MM.1S (cell line): Measurements from ENCODE around the gene LILRB5.

Experiments
- CTCF ChIP-seq: fragments of 300-600 bp; sonication (generic); IDR thresholded peaks from 2 replicates; pipeline ENCODE4 v1.5.1; 2016; ENCODE audit warnings: antibody characterized with exemption, low read length, mixed read lengths
- EZH2 ChIP-seq: fragments of 300-600 bp; sonication (generic); optimal IDR thresholded peaks from 2 replicates; pipeline ENCODE3; 2017; ENCODE audit warnings: low read depth, mild to moderate bottlenecking, antibody characterized with exemption, low read length, mixed read lengths
- EZH2phosphoT487 ChIP-seq: fragments of 300-600 bp; sonication (generic); IDR thresholded peaks from 2 replicates; pipeline ENCODE4 v1.6.1; 2018; ENCODE audit warnings: antibody characterized with exemption, low read length

GRCh38 chr19:54294539-54294938, 37.5 kb upstream of the LILRB5 start:
- TF ChIP-seq CTCF (no peak), EZH2 (no peak), EZH2phosphoT487 (no peak)
